Hepatocyte (in vitro differentiated cells): Measurements from ENCODE around the gene ZDHHC21. TPM values are rescaled to one million over a fixed set of nuclear protein-coding genes. Genes with fewer than 3 reads are reported as not detected.
"Not testable (repeated sequence)": the region's sequence is repeated elsewhere in the genome, so short reads cannot be mapped to it uniquely, and the experiment has no call there.

Experiments
- DNase-seq: peaks from one replicate; pipeline ENCODE4 v3.0.0-alpha.2; 2016; ENCODE audit warnings: low spot score
- H2AFZ ChIP-seq: fragments of 200-600 bp; sonication (generic); 2 replicates; pipeline ENCODE4 v1.6.0; 2016; ENCODE audit warnings: antibody characterized with exemption, mild to moderate bottlenecking
- H3K27ac ChIP-seq: fragments of 200-600 bp; sonication (generic); 2 replicates; pipeline ENCODE4 v1.5.1; 2016; ENCODE audit warnings: mild to moderate bottlenecking
- H3K27me3 ChIP-seq: fragments of 200-600 bp; sonication (generic); 2 replicates; pipeline ENCODE4 v1.6.1; 2016
- H3K36me3 ChIP-seq: fragments of 200-600 bp; sonication (generic); replicated peaks from 2 replicates; pipeline ENCODE4 v1.5.1; 2016; ENCODE audit warnings: low read depth; ENCODE audit not compliant: insufficient read depth
- H3K4me1 ChIP-seq: fragments of 200-600 bp; sonication (generic); 2 replicates; pipeline ENCODE4 v1.5.1; 2016; ENCODE audit warnings: mild to moderate bottlenecking, moderate library complexity; ENCODE audit not compliant: insufficient read depth
- H3K4me2 ChIP-seq: fragments of 200-600 bp; sonication (generic); 2 replicates; pipeline ENCODE4 v1.6.0; 2016
- H3K4me3 ChIP-seq: fragments of 200-600 bp; sonication (generic); 2 replicates; pipeline ENCODE4 v1.5.1; 2016; ENCODE audit warnings: mild to moderate bottlenecking
- H3K79me2 ChIP-seq: fragments of 200-600 bp; sonication (generic); 2 replicates; pipeline ENCODE4 v1.6.0; 2017; ENCODE audit warnings: mild to moderate bottlenecking
- H3K9me2 ChIP-seq: fragments of 200-600 bp; sonication (generic); replicated peaks from 2 replicates; pipeline ENCODE4 v1.6.0; 2017; ENCODE audit warnings: mild to moderate bottlenecking; ENCODE audit not compliant: insufficient read depth
- H3K9me3 ChIP-seq: fragments of 200-600 bp; sonication (generic); 2 replicates; pipeline ENCODE4 v1.5.1; 2016; ENCODE audit warnings: low read depth, mild to moderate bottlenecking
- H4K20me1 ChIP-seq: fragments of 200-600 bp; sonication (generic); 2 replicates; pipeline ENCODE4 v1.6.0; 2016; ENCODE audit warnings: mild to moderate bottlenecking; ENCODE audit not compliant: insufficient read depth, poor library complexity, severe bottlenecking
- CTCF ChIP-seq: fragments of 200-600 bp; sonication (generic); IDR thresholded peaks from 2 replicates; pipeline ENCODE4 v1.5.1; 2016; ENCODE audit warnings: antibody characterized with exemption, mild to moderate bottlenecking; ENCODE audit not compliant: poor library complexity
- EZH2 ChIP-seq: fragments of 200-600 bp; sonication (generic); IDR thresholded peaks from 2 replicates; pipeline ENCODE4 v1.6.1; 2016; ENCODE audit warnings: antibody characterized with exemption, mild to moderate bottlenecking, borderline replicate concordance
- EZH2phosphoT487 ChIP-seq: fragments of 200-600 bp; sonication (generic); IDR thresholded peaks from one replicate; pipeline ENCODE4 v1.6.1; 2018; ENCODE audit warnings: antibody characterized with exemption, mild to moderate bottlenecking, low read depth, moderate library complexity; ENCODE audit not compliant: unreplicated experiment, severe bottlenecking
- WGBS: methylation state at CpG from one replicate; pipeline ENCODE4 v1.1.6; 2016; ENCODE audit warnings: low lambda C conversion rate; ENCODE audit errors: missing lambda C conversion rate; 5-methylcytosine and 5-hydroxymethylcytosine counted together
- polyA plus RNA-seq: library from polyadenylated mRNA; unstranded; fragments of >200 nt; fragmentation: Nextera tagmentation; extraction: Ambion mirVana; gene quantifications from 2 replicates; pipeline ENCODE4 v1.2.1, GENCODE V29; 2016
- total RNA-seq: library from RNA; depleted of rRNA; stranded (reverse); fragments of >200 nt; gene quantifications from 2 replicates; pipeline ENCODE4 v1.2.3, GENCODE V29; 2014

Gene ZDHHC21
- total and polyA plus RNA-seq, 2 experiments from 2014 or later, result 4.7 to 17.7 TPM

GRCh38 chr9:14687042-14687719 is 6.1 kb downstream of the ZDHHC21 start:
- Histone ChIP-seq H3K79me2 (peaks cover 32% of the 10 kb centered on the region), H3K4me2 (no peak overlapping the region), H3K4me1 (no peaks in the 10 kb centered on the region), H3K4me3 (no peak overlapping the region), H3K36me3 (peaks cover 4% of the 10 kb centered on the region), H3K27me3 (no peaks in the 10 kb centered on the region), H2AFZ (no peak overlapping the region), H3K9me2 (no peaks in the 10 kb centered on the region), H3K9me3 (no peaks in the 10 kb centered on the region), H4K20me1 (no peaks in the 10 kb centered on the region), H3K27ac (no peak overlapping the region)
- 94% methylated on average over 12 of the region's 12 CpGs for WGBS
- no peak for TF ChIP-seq EZH2phosphoT487
- DNase-seq, result no peak

DNA sequence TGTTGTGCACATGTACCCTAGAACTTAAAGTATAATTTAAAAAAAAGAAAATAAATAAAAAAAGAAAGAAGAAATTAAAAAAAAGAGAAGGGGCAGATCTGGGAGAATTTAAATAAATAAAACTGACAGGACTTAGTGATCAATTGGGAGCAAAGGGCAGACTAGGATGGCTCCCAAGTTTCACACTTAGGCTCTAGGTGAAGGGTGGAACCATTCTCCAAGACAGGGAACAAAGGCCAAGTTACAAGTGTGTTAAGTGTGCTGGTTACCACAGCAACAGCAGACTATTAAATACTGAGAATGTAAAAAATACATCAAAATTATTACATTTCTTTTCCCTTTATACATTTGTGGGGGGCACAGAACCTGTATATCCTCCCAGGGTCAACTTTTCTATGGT is 7.1 kb downstream of the ZDHHC21 start:
- no peaks in the 10 kb centered on the region for H3K4me1 ChIP-seq
- TF ChIP-seq EZH2 (no peak), EZH2phosphoT487 (no peak), CTCF (no peak)
- no peak overlapping the region for H3K4me2 ChIP-seq
- no peak overlapping the region for H2AFZ ChIP-seq
- H4K20me1 ChIP-seq, result no peaks in the 10 kb centered on the region
- H3K36me3 ChIP-seq, result peaks cover 4% of the 10 kb centered on the region
- H3K27ac ChIP-seq, result no peak overlapping the region
- no peak overlapping the region for H3K4me3 ChIP-seq
- H3K79me2 ChIP-seq, result peaks cover 26% of the 10 kb centered on the region
- H3K9me3 ChIP-seq, result no peaks in the 10 kb centered on the region
- no peaks in the 10 kb centered on the region for H3K27me3 ChIP-seq
- no peaks in the 10 kb centered on the region for H3K9me2 ChIP-seq
- no peak for DNase-seq

GRCh38 chr9:14682616-14683015 is 10.6 kb downstream of the ZDHHC21 start:
- not testable (repeated sequence) for H3K9me3 ChIP-seq, DNase-seq, H4K20me1 ChIP-seq, H3K9me2 ChIP-seq, H3K36me3 ChIP-seq, H3K4me1 ChIP-seq, H3K27me3 ChIP-seq, H3K27ac ChIP-seq, H2AFZ ChIP-seq, H3K4me2 ChIP-seq, H3K4me3 ChIP-seq
- H3K79me2 ChIP-seq, result peaks cover 11% of the 10 kb centered on the region
- WGBS, result 91% methylated on average over 4 of the region's 4 CpGs

- H4K20me1 ChIP-seq, result no peaks in the 10 kb centered on the region
- no peaks in the 10 kb centered on the region for H3K27me3 ChIP-seq
- TF ChIP-seq CTCF (no peak), EZH2phosphoT487 (no peak), EZH2 (no peak)
- H3K4me1 ChIP-seq, result no peaks in the 10 kb centered on the region
- H2AFZ ChIP-seq, result no peak overlapping the region
- H3K4me2 ChIP-seq, result no peak overlapping the region
- H3K9me2 ChIP-seq, result no peaks in the 10 kb centered on the region
- H3K27ac ChIP-seq, result no peak overlapping the region
- DNase-seq, result no peak
- H3K79me2 ChIP-seq, result peaks cover 9% of the 10 kb centered on the region
- H3K9me3 ChIP-seq, result no peaks in the 10 kb centered on the region
- no peaks in the 10 kb centered on the region for H3K36me3 ChIP-seq
- H3K4me3 ChIP-seq, result no peak overlapping the region
- 79% methylated on average over 3 of the region's 3 CpGs for WGBS
These were observed 14.5 kb downstream of the ZDHHC21 start for GRCh38 chr9:14678776-14679175.
